Activated CD4-positive, alpha-beta memory T cell treated with anti-CD3 and anti-CD28 coated beads, Interleukin-2, amount 10 ng/mL, durations not matched to agents 7 days and 5 days (primary cell): ENCODE data around the gene SMAD6. TPM values are rescaled to one million over a fixed set of nuclear protein-coding genes. Genes with fewer than 3 reads are reported as not detected.
A peak's percentile ranks its signal among the peaks of the same experiment; 100 is the strongest.

ENCODE experiments used
- CTCF ChIA-PET: fragments of 350-600 bp; sonication (Branson Sonifier 250); formaldehyde crosslinking; loops from one replicate; lab custom pipeline; 2021; ENCODE audit warnings: antibody characterized with exemption, inconsistent platforms; lab: Charles Lee
- POLR2A ChIA-PET: fragments of 350-600 bp; sonication (Branson Sonifier 250); formaldehyde crosslinking; loops from one replicate; lab custom pipeline; 2021; ENCODE audit warnings: antibody characterized with exemption; lab: Charles Lee
- DNase-seq: peaks from one replicate; pipeline ENCODE4 v3.0.0-alpha.2; 2020
- H3K27ac Mint-ChIP-seq: one replicate; pipeline ENCODE4 v1.8.0; 2021; ENCODE audit warnings: mild to moderate bottlenecking, mixed read lengths
- H3K27me3 Mint-ChIP-seq: one replicate; pipeline ENCODE4 v1.8.0; 2021; ENCODE audit warnings: mixed read lengths
- H3K36me3 Mint-ChIP-seq: one replicate; pipeline ENCODE4 v1.8.0; 2021; ENCODE audit warnings: low read depth, mixed read lengths
- H3K4me1 Mint-ChIP-seq: one replicate; pipeline ENCODE4 v1.8.0; 2021; ENCODE audit warnings: mixed read lengths
- H3K4me3 Mint-ChIP-seq: one replicate; pipeline ENCODE4 v1.8.0; 2021; ENCODE audit warnings: mild to moderate bottlenecking, mixed read lengths
- H3K9me3 Mint-ChIP-seq: one replicate; pipeline ENCODE4 v1.8.0; 2021; ENCODE audit warnings: mixed read lengths
- total RNA-seq, 2 experiments: library from RNA; stranded (reverse); gene quantifications; one replicate each; pipeline ENCODE4 v1.2.3, GENCODE V29; 2021

The SMAD6 gene
- total RNA-seq, 2 experiments from 2014 or later: 0.53 to 0.58 TPM

GRCh38 chr15:66661432-66662096, 40.5 kb upstream of the SMAD6 start:
- no peaks in the 10 kb centered on the region for H3K36me3 Mint-ChIP-seq
- ChIA-PET POLR2A (no interaction called here), CTCF (no interaction called here)
- H3K4me3 Mint-ChIP-seq: no peak overlapping the region
- peaks cover 7% of the 10 kb centered on the region for H3K27me3 Mint-ChIP-seq
- H3K27ac Mint-ChIP-seq: no peak overlapping the region
- DNase-seq: no peak
- peaks cover 1% of the 10 kb centered on the region for H3K4me1 Mint-ChIP-seq
- no peaks in the 10 kb centered on the region for H3K9me3 Mint-ChIP-seq

- no peaks in the 10 kb centered on the region for H3K4me1 Mint-ChIP-seq
- POLR2A ChIA-PET: no interaction called here
- DNase-seq: no peak
Measured at GRCh38 chr15:66662522-66662921, 39.5 kb upstream of the SMAD6 start.

GRCh38 chr15:66663664-66664063, 38.4 kb upstream of the SMAD6 start:
- no peak overlapping the region for H3K27ac Mint-ChIP-seq
- no peaks in the 10 kb centered on the region for H3K36me3 Mint-ChIP-seq
- H3K9me3 Mint-ChIP-seq: no peaks in the 10 kb centered on the region
- no peaks in the 10 kb centered on the region for H3K4me1 Mint-ChIP-seq
- CTCF ChIA-PET: no interaction called here
- POLR2A ChIA-PET: no interaction called here
- DNase-seq: no peak
- H3K27me3 Mint-ChIP-seq: peaks cover 7% of the 10 kb centered on the region
- H3K4me3 Mint-ChIP-seq: no peak overlapping the region

More at GRCh38 chr15:66662522-66662921, 39.5 kb upstream of the SMAD6 start:
- Mint-ChIP-seq H3K36me3 (no peaks in the 10 kb centered on the region), H3K9me3 (no peaks in the 10 kb centered on the region), H3K27ac (no peak overlapping the region), H3K27me3 (peaks cover 7% of the 10 kb centered on the region), H3K4me3 (no peak overlapping the region)
- CTCF ChIA-PET: no interaction called here

GRCh38 chr15:66670175-66670574, 31.9 kb upstream of the SMAD6 start:
- ChIA-PET CTCF (no interaction called here), POLR2A (no interaction called here)
- H3K4me1 Mint-ChIP-seq: peaks cover 14% of the 10 kb centered on the region
- no peaks in the 10 kb centered on the region for H3K36me3 Mint-ChIP-seq
- no peak for DNase-seq
- peaks cover 4% of the 10 kb centered on the region for H3K27me3 Mint-ChIP-seq
- no peak overlapping the region for H3K4me3 Mint-ChIP-seq
- H3K27ac Mint-ChIP-seq: no peak overlapping the region
- no peaks in the 10 kb centered on the region for H3K9me3 Mint-ChIP-seq

GRCh38 chr15:66670762-66671580, 31.1 kb upstream of the SMAD6 start:
- Mint-ChIP-seq H3K4me3 (no peak overlapping the region), H3K9me3 (no peaks in the 10 kb centered on the region), H3K27me3 (peaks cover 3% of the 10 kb centered on the region), H3K27ac (no peak overlapping the region), H3K36me3 (no peaks in the 10 kb centered on the region), H3K4me1 (peaks cover 18% of the 10 kb centered on the region)
- ChIA-PET CTCF (no interaction called here), POLR2A (no interaction called here)
- no peak for DNase-seq

- Mint-ChIP-seq H3K4me1 (peaks cover 18% of the 10 kb centered on the region), H3K4me3 (no peak overlapping the region), H3K9me3 (no peaks in the 10 kb centered on the region), H3K36me3 (no peaks in the 10 kb centered on the region), H3K27ac (no peak overlapping the region), H3K27me3 (no peaks in the 10 kb centered on the region)
- CTCF ChIA-PET: no interaction called here
- POLR2A ChIA-PET: interaction anchor here (1.1 kb wide), 1 partner anchor 168 kb away, joined by 4 read pairs; the partner anchor contains the start of gene ZWILCH
- DNase-seq: no peak
Measured at GRCh38 chr15:66672867-66673266, 29.2 kb upstream of the SMAD6 start.

- ChIA-PET CTCF (interaction anchor here (0.9 kb wide), 1 partner anchor 55 kb away, joined by 3 read pairs; no protein-coding TSS in a partner anchor), POLR2A (interaction anchor here (0.6 to 1.1 kb wide), 3 partner anchors 10 to 168 kb away, joined by 3 to 4 read pairs (median 3); partner anchors contain the start of gene ZWILCH)
- H3K36me3 Mint-ChIP-seq: no peaks in the 10 kb centered on the region
- H3K27ac Mint-ChIP-seq: no peak overlapping the region
- peaks cover 18% of the 10 kb centered on the region for H3K4me1 Mint-ChIP-seq
- H3K9me3 Mint-ChIP-seq: no peaks in the 10 kb centered on the region
- H3K4me3 Mint-ChIP-seq: no peak overlapping the region
- no peaks in the 10 kb centered on the region for H3K27me3 Mint-ChIP-seq
- DNase-seq: peak; percentile 57
Measured at GRCh38 chr15:66673410-66674322, 28.4 kb upstream of the SMAD6 start.

GRCh38 chr15:66674756-66675155, 27.3 kb upstream of the SMAD6 start:
- ChIA-PET CTCF (no interaction called here), POLR2A (no interaction called here)
- H3K27me3 Mint-ChIP-seq: no peaks in the 10 kb centered on the region
- no peaks in the 10 kb centered on the region for H3K9me3 Mint-ChIP-seq
- DNase-seq: no peak
- H3K4me1 Mint-ChIP-seq: peaks cover 18% of the 10 kb centered on the region
- H3K27ac Mint-ChIP-seq: no peak overlapping the region
- H3K36me3 Mint-ChIP-seq: no peaks in the 10 kb centered on the region
- H3K4me3 Mint-ChIP-seq: no peak overlapping the region

GRCh38 chr15:66675446-66675845, 26.6 kb upstream of the SMAD6 start:
- Mint-ChIP-seq H3K27ac (no peak overlapping the region), H3K36me3 (no peaks in the 10 kb centered on the region), H3K4me1 (peaks cover 18% of the 10 kb centered on the region), H3K27me3 (no peaks in the 10 kb centered on the region), H3K9me3 (no peaks in the 10 kb centered on the region), H3K4me3 (no peak overlapping the region)
- CTCF ChIA-PET: no interaction called here
- POLR2A ChIA-PET: no interaction called here
- no peak for DNase-seq

GRCh38 chr15:66677336-66677735, 24.7 kb upstream of the SMAD6 start:
- POLR2A ChIA-PET: no interaction called here
- no peak overlapping the region for H3K27ac Mint-ChIP-seq
- H3K9me3 Mint-ChIP-seq: peaks cover 5% of the 10 kb centered on the region
- H3K27me3 Mint-ChIP-seq: no peaks in the 10 kb centered on the region
- no peak for DNase-seq
- H3K4me3 Mint-ChIP-seq: no peak overlapping the region
- CTCF ChIA-PET: no interaction called here
- H3K4me1 Mint-ChIP-seq: peaks cover 18% of the 10 kb centered on the region
- peaks cover 5% of the 10 kb centered on the region for H3K36me3 Mint-ChIP-seq

- ChIA-PET CTCF (no interaction called here), POLR2A (no interaction called here)
- Mint-ChIP-seq H3K27ac (no peak overlapping the region), H3K9me3 (peaks cover 14% of the 10 kb centered on the region), H3K27me3 (no peaks in the 10 kb centered on the region), H3K36me3 (peaks cover 8% of the 10 kb centered on the region), H3K4me3 (no peak overlapping the region), H3K4me1 (peaks cover 13% of the 10 kb centered on the region)
- no peak for DNase-seq
Measured at GRCh38 chr15:66679061-66679656, 22.9 kb upstream of the SMAD6 start.

GRCh38 chr15:66679657-66680108, 22.4 kb upstream of the SMAD6 start:
- Mint-ChIP-seq H3K4me3 (no peak overlapping the region), H3K9me3 (peaks cover 14% of the 10 kb centered on the region), H3K4me1 (peaks cover 10% of the 10 kb centered on the region), H3K27me3 (no peaks in the 10 kb centered on the region), H3K36me3 (peaks cover 8% of the 10 kb centered on the region), H3K27ac (no peak overlapping the region)
- ChIA-PET CTCF (no interaction called here), POLR2A (no interaction called here)
- DNase-seq: no peak
